Muscle of leg (tissue), 11 donors: ENCODE data around the gene SCYGR1. TPM values are rescaled to one million over a fixed set of nuclear protein-coding genes. Genes with fewer than 3 reads are reported as not detected.
"Not testable (repeated sequence)": the region's sequence is repeated elsewhere in the genome, so short reads cannot be mapped to it uniquely, and the experiment has no call there.

Experiments
- DNase-seq: peaks from one replicate; pipeline ENCODE4 v3.0.0; 2013
- H3K27ac ChIP-seq: one replicate; pipeline ENCODE4 v1.5.1; 2013; ENCODE audit warnings: mild to moderate bottlenecking, low read length, control low read depth
- H3K27me3 ChIP-seq: one replicate; pipeline ENCODE4 v1.6.1; 2013; ENCODE audit warnings: low read length; ENCODE audit not compliant: control insufficient read depth, insufficient read depth
- H3K36me3 ChIP-seq: one replicate; pipeline ENCODE4 v1.6.1; 2013; ENCODE audit warnings: low read length; ENCODE audit not compliant: control insufficient read depth, insufficient read depth
- H3K4me1 ChIP-seq: one replicate; pipeline ENCODE4 v1.6.1; 2013; ENCODE audit warnings: low read length; ENCODE audit not compliant: control insufficient read depth, insufficient read depth
- H3K4me3 ChIP-seq: one replicate; pipeline ENCODE4 v1.5.1; 2013; ENCODE audit warnings: low read length, control low read depth
- H3K9me3 ChIP-seq: replicated peaks from 2 replicates; pipeline ENCODE4 v1.6.1; 2013; ENCODE audit warnings: low read depth, low read length; ENCODE audit not compliant: control insufficient read depth
- WGBS: methylation state at CpG from one replicate; pipeline ENCODE4 v1.1.5; 2013; ENCODE audit warnings: missing lambda C conversion rate; ENCODE audit not compliant: insufficient coverage; 5-methylcytosine and 5-hydroxymethylcytosine counted together
- polyA plus RNA-seq, 8 donors: library from polyadenylated mRNA; unstranded; fragments of 120-200 nt; gene quantifications; one replicate each; pipeline versions ENCODE4 v1.2.1 to v1.2.3, GENCODE V29; 2013; ENCODE audit warnings: inconsistent platforms in 1 of 8, low replicate concordance in 1 of 8; ENCODE audit not compliant: insufficient read length in 8 of 8, insufficient read depth in 1 of 8
- total RNA-seq: library from RNA; stranded (reverse); fragments of 120-200 nt; gene quantifications from one replicate; pipeline ENCODE4 v1.2.4, GENCODE V29; 2013

Gene SCYGR1
- total and polyA plus RNA-seq, 9 donors = not detected

GRCh38 chr2:227373389-227373788 is 14.4 kb downstream of the SCYGR1 start:
- no peak for DNase-seq
- WGBS = no CpG with 5 or more reads among the region's 10 CpGs

GRCh38 chr2:227370791-227371312 is 16.9 kb downstream of the SCYGR1 start:
- WGBS = 79% methylated on average over 2 of the region's 9 CpGs
- H3K27ac ChIP-seq = no peak overlapping the region
- H3K4me1 ChIP-seq = no peaks in the 10 kb centered on the region
- no peak overlapping the region for H3K4me3 ChIP-seq
- H3K36me3 ChIP-seq = no peaks in the 10 kb centered on the region
- no peaks in the 10 kb centered on the region for H3K27me3 ChIP-seq
- DNase-seq = peak; percentile 61
- no peaks in the 10 kb centered on the region for H3K9me3 ChIP-seq

More at GRCh38 chr2:227373389-227373788, 14.4 kb downstream of the SCYGR1 start:
- Histone ChIP-seq H3K27me3 (no peaks in the 10 kb centered on the region), H3K9me3 (no peaks in the 10 kb centered on the region), H3K4me3 (no peak overlapping the region), H3K4me1 (no peaks in the 10 kb centered on the region), H3K36me3 (no peaks in the 10 kb centered on the region), H3K27ac (no peak overlapping the region)

- Histone ChIP-seq H3K9me3 (no peaks in the 10 kb centered on the region), H3K27ac (no peak overlapping the region), H3K4me1 (no peaks in the 10 kb centered on the region), H3K36me3 (no peaks in the 10 kb centered on the region), H3K27me3 (no peaks in the 10 kb centered on the region), H3K4me3 (no peak overlapping the region)
- no peak for DNase-seq
- 86% methylated on average over 2 of the region's 8 CpGs for WGBS
Observed at GRCh38 chr2:227370092-227370491, 17.7 kb downstream of the SCYGR1 start.

- Histone ChIP-seq H3K4me1 (no peaks in the 10 kb centered on the region), H3K4me3 (no peak overlapping the region), H3K36me3 (no peaks in the 10 kb centered on the region), H3K27me3 (no peaks in the 10 kb centered on the region), H3K27ac (no peak overlapping the region), H3K9me3 (no peaks in the 10 kb centered on the region)
- WGBS = no CpG with 5 or more reads among the region's 5 CpGs
- DNase-seq = peak; percentile 22
Observed at GRCh38 chr2:227368574-227368973, 19.2 kb downstream of the SCYGR1 start.

- no peaks in the 10 kb centered on the region for H3K4me1 ChIP-seq
- no peak overlapping the region for H3K4me3 ChIP-seq
- no peaks in the 10 kb centered on the region for H3K27me3 ChIP-seq
- H3K36me3 ChIP-seq = no peaks in the 10 kb centered on the region
- 80% methylated on average over 1 of the region's 3 CpGs for WGBS
- no peak for DNase-seq
- H3K27ac ChIP-seq = no peak overlapping the region
- H3K9me3 ChIP-seq = no peaks in the 10 kb centered on the region
Observed at GRCh38 chr2:227367427-227367795, 20.3 kb downstream of the SCYGR1 start.

- H3K4me1 ChIP-seq = no peaks in the 10 kb centered on the region
- H3K27me3 ChIP-seq = no peaks in the 10 kb centered on the region
- no peak overlapping the region for H3K4me3 ChIP-seq
- H3K36me3 ChIP-seq = no peaks in the 10 kb centered on the region
- H3K9me3 ChIP-seq = no peaks in the 10 kb centered on the region
- no peak overlapping the region for H3K27ac ChIP-seq
- DNase-seq = peak; percentile 23
- 60% methylated on average over 2 of the region's 11 CpGs for WGBS
Observed at GRCh38 chr2:227366769-227367426, 20.9 kb downstream of the SCYGR1 start.

GRCh38 chr2:227365833-227366232 is 21.9 kb downstream of the SCYGR1 start:
- Histone ChIP-seq H3K36me3 (peaks cover 2% of the 10 kb centered on the region), H3K9me3 (no peaks in the 10 kb centered on the region), H3K4me3 (no peak overlapping the region), H3K27me3 (no peaks in the 10 kb centered on the region), H3K27ac (no peak overlapping the region), H3K4me1 (no peaks in the 10 kb centered on the region)
- DNase-seq = no peak
- no CpG with 5 or more reads among the region's 3 CpGs for WGBS

- not testable (repeated sequence) for H3K36me3 ChIP-seq, DNase-seq, H3K4me1 ChIP-seq, H3K27ac ChIP-seq, H3K4me3 ChIP-seq, H3K9me3 ChIP-seq, H3K27me3 ChIP-seq
- WGBS = 96% methylated on average over 6 of the region's 11 CpGs
Observed at GRCh38 chr2:227364585-227365263, 23.0 kb downstream of the SCYGR1 start.

GRCh38 chr2:227363756-227364155 is 24.0 kb downstream of the SCYGR1 start:
- H3K27ac ChIP-seq = no peak overlapping the region
- H3K4me1 ChIP-seq = no peaks in the 10 kb centered on the region
- no peak for DNase-seq
- peaks cover 6% of the 10 kb centered on the region for H3K36me3 ChIP-seq
- H3K9me3 ChIP-seq = no peaks in the 10 kb centered on the region
- H3K4me3 ChIP-seq = no peak overlapping the region
- WGBS = 95% methylated on average over 3 of the region's 6 CpGs
- H3K27me3 ChIP-seq = no peaks in the 10 kb centered on the region

GRCh38 chr2:227360351-227360750 is 27.4 kb downstream of the SCYGR1 start:
- WGBS = 72% methylated on average over 3 of the region's 5 CpGs
- DNase-seq = no peak
- Histone ChIP-seq H3K27me3 (no peaks in the 10 kb centered on the region), H3K9me3 (no peaks in the 10 kb centered on the region), H3K27ac (no peak overlapping the region), H3K36me3 (peaks cover 25% of the 10 kb centered on the region), H3K4me1 (no peaks in the 10 kb centered on the region), H3K4me3 (no peak overlapping the region)
